K562 (cell line): Measurements from ENCODE around the gene THAP5. TPM values are rescaled to one million over a fixed set of nuclear protein-coding genes. Genes with fewer than 3 reads are reported as not detected.
A peak's percentile ranks its signal among the peaks of the same experiment; 100 is the strongest.

Source experiments
- CEBPB ChIP-seq: fragments of 450-650 bp; IDR thresholded peaks from 2 replicates; pipeline ENCODE4 v1.6.1; 2016; ENCODE audit warnings: missing genetic modification characterization, missing compliant biosample characterization
- CHD2 ChIP-seq: IDR thresholded peaks from 2 replicates; pipeline ENCODE4 v1.6.1; 2011; ENCODE audit warnings: low read depth, low read length
- FOXJ3 ChIP-seq: sonication (generic); formaldehyde crosslinking; IDR thresholded peaks from 2 replicates; pipeline ENCODE4 v1.4.0; 2020; ENCODE audit warnings: mild to moderate bottlenecking, missing genetic modification reagents
- GABPB2 ChIP-seq: fragments of 250-450 bp; sonication (Bioruptor Pico); conservative IDR thresholded peaks from 2 replicates; pipeline ENCODE4 v1.5.1; 2021; ENCODE audit warnings: mild to moderate bottlenecking
- NEUROD1 ChIP-seq: fragments of 150-350 bp; IDR thresholded peaks from 2 replicates; pipeline ENCODE4 v1.6.1; 2014; ENCODE audit warnings: borderline replicate concordance, low read length, low read depth; ENCODE audit not compliant: partially characterized antibody
- NFIC ChIP-seq: fragments of 450-650 bp; IDR thresholded peaks from 2 replicates; pipeline ENCODE4 v1.6.1; 2017; ENCODE audit warnings: mild to moderate bottlenecking, inconsistent platforms
- NR1H2 ChIP-seq: sonication (generic); formaldehyde crosslinking; IDR thresholded peaks from 2 replicates; pipeline ENCODE4 v1.4.0; 2020; ENCODE audit warnings: mild to moderate bottlenecking, missing genetic modification reagents
- NR3C1 ChIP-seq: sonication (generic); formaldehyde crosslinking; IDR thresholded peaks from 2 replicates; pipeline ENCODE4 v1.8.1; 2022; ENCODE audit warnings: missing genetic modification reagents
- PTTG1 ChIP-seq: fragments of 450-650 bp; IDR thresholded peaks from 2 replicates; pipeline ENCODE4 v1.6.1; 2016; ENCODE audit warnings: low read depth, mild to moderate bottlenecking, missing genetic modification characterization, missing compliant biosample characterization
- RUNX1 ChIP-seq: sonication (generic); IDR thresholded peaks from 2 replicates; pipeline ENCODE4 v1.6.1; 2016; ENCODE audit warnings: antibody characterized with exemption, low read depth
- SRF ChIP-seq, 2 experiments: fragments of 250-450, 450-650 bp in 1 of 2; sonication (Bioruptor Pico) in 1 of 2; sonication (generic) in 1 of 2; formaldehyde crosslinking; IDR thresholded peaks; 2 replicates each; pipeline versions ENCODE4 v1.5.0 to v1.5.1; 2020 to 2022; ENCODE audit warnings: mild to moderate bottlenecking in 1 of 2, missing genetic modification reagents in 1 of 2
- WHSC1 ChIP-seq: IDR thresholded peaks from one replicate; pipeline ENCODE4 v1.6.1; 2012; ENCODE audit warnings: low read length, control low read depth, inconsistent platforms
- ZNF277 ChIP-seq: fragments of 250-450 bp; sonication (Bioruptor Pico); IDR thresholded peaks from 2 replicates; pipeline ENCODE4 v1.8.0; 2022; ENCODE audit warnings: inconsistent platforms, mild to moderate bottlenecking, moderate library complexity, borderline replicate concordance
- ZNF3 ChIP-seq: fragments of 250-450 bp; sonication (Bioruptor Pico); IDR thresholded peaks from 2 replicates; pipeline ENCODE4 v1.5.0; 2021; ENCODE audit warnings: mild to moderate bottlenecking, moderate library complexity
- ZNF41 ChIP-seq: fragments of 250-450 bp; sonication (Bioruptor Pico); conservative IDR thresholded peaks from 2 replicates; pipeline ENCODE4 v1.4.0; 2020; ENCODE audit warnings: mild to moderate bottlenecking
- polyA plus RNA-seq, 8 experiments: library from polyadenylated mRNA; depleted of rRNA in 4 of 8; stranded (reverse) in 5 of 8; unstranded in 3 of 8; fragments of >200 nt; fragmentation: Nextera tagmentation in 2 of 8; fragmentation: Illumina TruSeq in 1 of 8; extraction: Ambion mirVana in 2 of 8; extraction: Trizol in 1 of 8; gene quantifications; 2 replicates each; pipeline versions ENCODE4 v1.2.1 to v1.2.3, GENCODE V29; 2011 to 2014; ENCODE audit warnings: inconsistent platforms in 1 of 8, missing spikeins in 1 of 8
- total RNA-seq, 7 experiments: library from RNA; depleted of rRNA in 6 of 7; stranded (reverse); fragments of >200 nt in 6 of 7; fragmentation: Illumina TruSeq in 2 of 7; extraction: Trizol in 2 of 7; gene quantifications; 2 replicates each; pipeline versions ENCODE4 v1.2.1 to v1.2.3, GENCODE V29; 2011 to 2021; ENCODE audit warnings: low replicate concordance in 1 of 7
- TF ChIP-seq, protein P1 (sequence below): IDR thresholded peaks from 2 replicates; pipeline ENCODE4 v1.6.1; 2014; ENCODE audit warnings: antibody characterized with exemption
- TF ChIP-seq, protein P2 (sequence below): fragments of 450-650 bp; IDR thresholded peaks from 2 replicates; pipeline ENCODE4 v1.6.1; 2017; ENCODE audit warnings: antibody characterized with exemption
- TF ChIP-seq, protein P3 (sequence below): fragments of 450-650 bp; conservative IDR thresholded peaks from 2 replicates; pipeline ENCODE4 v1.6.1; 2016; ENCODE audit warnings: missing genetic modification characterization, low read depth, mild to moderate bottlenecking, missing compliant biosample characterization, moderate library complexity
- TF ChIP-seq, protein P4 (sequence below): sonication (generic); formaldehyde crosslinking; IDR thresholded peaks from 2 replicates; pipeline ENCODE4 v1.8.0; 2022; ENCODE audit warnings: mild to moderate bottlenecking, missing genetic modification reagents

THAP5 gene
- total and polyA plus RNA-seq, 9 of the 15 experiments (the other 6 are each of a cell fraction or from before 2014, with no cell fraction given) = 16.5 to 58.1 (median 28.2) TPM

DNA sequence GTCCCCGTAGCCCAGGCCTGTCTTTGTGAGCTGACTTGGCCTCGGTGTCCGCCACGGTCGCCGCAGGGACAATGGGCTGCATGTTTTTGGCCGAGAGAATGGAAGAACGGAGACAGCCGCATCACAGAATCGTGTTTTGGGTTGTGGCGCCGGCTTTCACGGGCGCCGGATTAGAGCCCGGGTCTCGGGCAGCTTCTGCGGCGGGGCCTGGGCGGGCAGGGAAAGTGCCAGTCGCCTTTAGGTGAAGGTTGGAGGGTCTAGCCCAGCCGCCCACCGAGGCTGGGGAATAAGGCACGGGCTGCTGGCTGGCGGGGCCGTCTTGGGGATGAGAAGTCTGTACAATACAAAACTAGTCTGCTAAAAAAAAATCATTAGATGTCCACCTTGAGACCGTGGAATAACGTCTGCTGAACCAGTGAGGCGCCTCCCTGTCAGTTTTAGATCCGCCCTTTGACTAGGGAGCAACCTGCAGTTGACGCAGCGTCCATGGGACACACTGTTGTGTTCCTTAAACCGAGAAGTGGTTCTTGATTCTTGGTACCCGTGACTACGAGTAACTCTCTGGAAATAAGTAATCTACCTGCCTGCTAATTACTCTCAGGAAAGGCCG, 745 bp upstream of the THAP5 start (continued):
- TF ChIP-seq, protein P1, sequence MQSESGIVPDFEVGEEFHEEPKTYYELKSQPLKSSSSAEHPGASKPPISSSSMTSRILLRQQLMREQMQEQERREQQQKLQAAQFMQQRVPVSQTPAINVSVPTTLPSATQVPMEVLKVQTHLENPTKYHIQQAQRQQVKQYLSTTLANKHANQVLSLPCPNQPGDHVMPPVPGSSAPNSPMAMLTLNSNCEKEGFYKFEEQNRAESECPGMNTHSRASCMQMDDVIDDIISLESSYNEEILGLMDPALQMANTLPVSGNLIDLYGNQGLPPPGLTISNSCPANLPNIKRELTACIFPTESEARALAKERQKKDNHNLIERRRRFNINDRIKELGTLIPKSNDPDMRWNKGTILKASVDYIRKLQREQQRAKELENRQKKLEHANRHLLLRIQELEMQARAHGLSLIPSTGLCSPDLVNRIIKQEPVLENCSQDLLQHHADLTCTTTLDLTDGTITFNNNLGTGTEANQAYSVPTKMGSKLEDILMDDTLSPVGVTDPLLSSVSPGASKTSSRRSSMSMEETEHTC = no peak
- TF ChIP-seq ZNF277 (CRISPR knock-in tag) = no peak
- no peak; the same call in 1 of the 2 replicates for TF ChIP-seq NR1H2
- TF ChIP-seq WHSC1 = no peak
- TF ChIP-seq CEBPB (tag) = no peak
- TF ChIP-seq SRF (CRISPR knock-in tag; IDR thresholded peaks at IDR 0.05) = peak in 1 of 2 experiments; percentile 69; a peak in 1 of 4 replicates
- TF ChIP-seq, protein P2, sequence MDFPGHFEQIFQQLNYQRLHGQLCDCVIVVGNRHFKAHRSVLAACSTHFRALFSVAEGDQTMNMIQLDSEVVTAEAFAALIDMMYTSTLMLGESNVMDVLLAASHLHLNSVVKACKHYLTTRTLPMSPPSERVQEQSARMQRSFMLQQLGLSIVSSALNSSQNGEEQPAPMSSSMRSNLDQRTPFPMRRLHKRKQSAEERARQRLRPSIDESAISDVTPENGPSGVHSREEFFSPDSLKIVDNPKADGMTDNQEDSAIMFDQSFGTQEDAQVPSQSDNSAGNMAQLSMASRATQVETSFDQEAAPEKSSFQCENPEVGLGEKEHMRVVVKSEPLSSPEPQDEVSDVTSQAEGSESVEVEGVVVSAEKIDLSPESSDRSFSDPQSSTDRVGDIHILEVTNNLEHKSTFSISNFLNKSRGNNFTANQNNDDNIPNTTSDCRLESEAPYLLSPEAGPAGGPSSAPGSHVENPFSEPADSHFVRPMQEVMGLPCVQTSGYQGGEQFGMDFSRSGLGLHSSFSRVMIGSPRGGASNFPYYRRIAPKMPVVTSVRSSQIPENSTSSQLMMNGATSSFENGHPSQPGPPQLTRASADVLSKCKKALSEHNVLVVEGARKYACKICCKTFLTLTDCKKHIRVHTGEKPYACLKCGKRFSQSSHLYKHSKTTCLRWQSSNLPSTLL = no peak
- TF ChIP-seq NEUROD1 = no peak
- TF ChIP-seq, protein P3, sequence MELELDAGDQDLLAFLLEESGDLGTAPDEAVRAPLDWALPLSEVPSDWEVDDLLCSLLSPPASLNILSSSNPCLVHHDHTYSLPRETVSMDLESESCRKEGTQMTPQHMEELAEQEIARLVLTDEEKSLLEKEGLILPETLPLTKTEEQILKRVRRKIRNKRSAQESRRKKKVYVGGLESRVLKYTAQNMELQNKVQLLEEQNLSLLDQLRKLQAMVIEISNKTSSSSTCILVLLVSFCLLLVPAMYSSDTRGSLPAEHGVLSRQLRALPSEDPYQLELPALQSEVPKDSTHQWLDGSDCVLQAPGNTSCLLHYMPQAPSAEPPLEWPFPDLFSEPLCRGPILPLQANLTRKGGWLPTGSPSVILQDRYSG (tag) = no peak
- TF ChIP-seq, protein P4, sequence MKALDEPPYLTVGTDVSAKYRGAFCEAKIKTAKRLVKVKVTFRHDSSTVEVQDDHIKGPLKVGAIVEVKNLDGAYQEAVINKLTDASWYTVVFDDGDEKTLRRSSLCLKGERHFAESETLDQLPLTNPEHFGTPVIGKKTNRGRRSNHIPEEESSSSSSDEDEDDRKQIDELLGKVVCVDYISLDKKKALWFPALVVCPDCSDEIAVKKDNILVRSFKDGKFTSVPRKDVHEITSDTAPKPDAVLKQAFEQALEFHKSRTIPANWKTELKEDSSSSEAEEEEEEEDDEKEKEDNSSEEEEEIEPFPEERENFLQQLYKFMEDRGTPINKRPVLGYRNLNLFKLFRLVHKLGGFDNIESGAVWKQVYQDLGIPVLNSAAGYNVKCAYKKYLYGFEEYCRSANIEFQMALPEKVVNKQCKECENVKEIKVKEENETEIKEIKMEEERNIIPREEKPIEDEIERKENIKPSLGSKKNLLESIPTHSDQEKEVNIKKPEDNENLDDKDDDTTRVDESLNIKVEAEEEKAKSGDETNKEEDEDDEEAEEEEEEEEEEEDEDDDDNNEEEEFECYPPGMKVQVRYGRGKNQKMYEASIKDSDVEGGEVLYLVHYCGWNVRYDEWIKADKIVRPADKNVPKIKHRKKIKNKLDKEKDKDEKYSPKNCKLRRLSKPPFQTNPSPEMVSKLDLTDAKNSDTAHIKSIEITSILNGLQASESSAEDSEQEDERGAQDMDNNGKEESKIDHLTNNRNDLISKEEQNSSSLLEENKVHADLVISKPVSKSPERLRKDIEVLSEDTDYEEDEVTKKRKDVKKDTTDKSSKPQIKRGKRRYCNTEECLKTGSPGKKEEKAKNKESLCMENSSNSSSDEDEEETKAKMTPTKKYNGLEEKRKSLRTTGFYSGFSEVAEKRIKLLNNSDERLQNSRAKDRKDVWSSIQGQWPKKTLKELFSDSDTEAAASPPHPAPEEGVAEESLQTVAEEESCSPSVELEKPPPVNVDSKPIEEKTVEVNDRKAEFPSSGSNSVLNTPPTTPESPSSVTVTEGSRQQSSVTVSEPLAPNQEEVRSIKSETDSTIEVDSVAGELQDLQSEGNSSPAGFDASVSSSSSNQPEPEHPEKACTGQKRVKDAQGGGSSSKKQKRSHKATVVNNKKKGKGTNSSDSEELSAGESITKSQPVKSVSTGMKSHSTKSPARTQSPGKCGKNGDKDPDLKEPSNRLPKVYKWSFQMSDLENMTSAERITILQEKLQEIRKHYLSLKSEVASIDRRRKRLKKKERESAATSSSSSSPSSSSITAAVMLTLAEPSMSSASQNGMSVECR = peak; percentile 10
- no peak for TF ChIP-seq NR3C1 (CRISPR knock-in tag)
- TF ChIP-seq ZNF3 (CRISPR knock-in tag) = no peak
- no peak for TF ChIP-seq FOXJ3
- TF ChIP-seq RUNX1 = no peak
- TF ChIP-seq PTTG1 = no peak
- no peak for TF ChIP-seq GABPB2 (CRISPR knock-in tag)
- no peak for TF ChIP-seq NFIC
- TF ChIP-seq ZNF41 (CRISPR knock-in tag) = no peak
- no peak for TF ChIP-seq CHD2
